Pancreas (tissue), 10 donors: Measurements from ENCODE around the gene TBC1D30. TPM values are rescaled to one million over a fixed set of nuclear protein-coding genes. Genes with fewer than 3 reads are reported as not detected.
"Not testable (repeated sequence)": the region's sequence is repeated elsewhere in the genome, so short reads cannot be mapped to it uniquely, and the experiment has no call there.

Experiments used
- ATAC-seq, 4 donors: fragments of 200-7000 bp; cut with Tn5 transposase; one replicate each; pipeline versions ENCODE4 v1.8.0 to v1.9.1; 2020; ENCODE audit warnings: mild to moderate bottlenecking in 4 of 4, moderate library complexity in 4 of 4
- DNase-seq, 6 donors: peaks; one replicate each; pipeline ENCODE4 v3.0.0-alpha.2; 2020
- FAIRE-seq: peaks from 2 replicates; lab custom pipeline; 2012; peaks lifted over from hg19 to GRCh38; lab: Jason Lieb, UNC
- H3K27ac ChIP-seq, 4 donors: fragments of 200-600 bp; sonication (generic); 1 replicate in 3 of 4; 2 replicates in 1 of 4; pipeline versions ENCODE4 v1.5.0 to v1.8.0; 2020
- H3K27me3 ChIP-seq, 4 donors: fragments of 200-600 bp; one replicate each; pipeline ENCODE4 v1.8.0; 2021
- H3K36me3 ChIP-seq, 3 donors: fragments of 200-600 bp; sonication (generic) in 1 of 3; one replicate each; pipeline versions ENCODE4 v1.5.0 to v1.8.0; 2020 to 2021
- H3K4me1 ChIP-seq, 3 donors: fragments of 200-600 bp; one replicate each; pipeline ENCODE4 v1.8.0; 2021
- H3K4me3 ChIP-seq, 4 donors: fragments of 200-600 bp; sonication (generic) in 2 of 4; one replicate each; pipeline versions ENCODE4 v1.5.0 to v1.8.0; 2020 to 2021
- H3K9me3 ChIP-seq, 4 donors: fragments of 200-600 bp; one replicate each; pipeline ENCODE4 v1.8.0; 2021
- WGBS, 2 donors: extraction: QIAGEN DNeasy Blood & Tissue Kit; methylation state at CpG; one replicate each; pipeline ENCODE4 v1.1.7; 2013; 5-methylcytosine and 5-hydroxymethylcytosine counted together
- intact Hi-C, 3 donors: fragments of 100-400 bp; cut with DNase I; formaldehyde crosslinking; loops; one replicate each; pipeline versions ENCODE4 v1.11.1 to v1.14.2; 2022
- polyA plus RNA-seq, 2 donors: library from polyadenylated mRNA; stranded (reverse); fragments of 200-250 nt; gene quantifications; one replicate each; pipeline ENCODE4 v1.2.3, GENCODE V29; 2013
- total RNA-seq, 6 donors: library from RNA; stranded (reverse); fragmentation: NEBNext Ultra II Directional in 4 of 6; extraction: Animal tissue kit (Norgen Biotek cat#: 25700) in 4 of 6; gene quantifications; one replicate each; pipeline versions ENCODE4 v1.2.1 to v1.2.4, GENCODE V29; 2021 to 2023
- TF ChIP-seq, protein P1 (sequence below), 4 donors: fragments of 200-600 bp; sonication (generic) in 3 of 4; IDR thresholded peaks; one replicate each; pipeline versions ENCODE4 v1.5.0 to v1.8.0; 2021; ENCODE audit warnings: antibody characterized with exemption in 4 of 4
- donor health status: healthy with polysubstance abuse.
- donor health status: DM: no; HTN: no; CAD: no; lungs with moderate emphysema.
- donor health status: DM: no; HTN: no; CAD: no.
- donor health status: control.
- donor health status: control.
- donor health status: Bipolar disorder and iron deficiency.
- donor health status: DM: yes; HTN: yes; CAD: no.
- donor health status: DM: no; HTN: no; CAD: no.
- donor health status: DM: no; HTN: no; CAD: no.
- donor health status: DM: yes; HTN: yes; CAD: no.

Gene TBC1D30
- total and polyA plus RNA-seq, 8 donors: 6.6 to 26.2 (median 18.4) TPM

DNA sequence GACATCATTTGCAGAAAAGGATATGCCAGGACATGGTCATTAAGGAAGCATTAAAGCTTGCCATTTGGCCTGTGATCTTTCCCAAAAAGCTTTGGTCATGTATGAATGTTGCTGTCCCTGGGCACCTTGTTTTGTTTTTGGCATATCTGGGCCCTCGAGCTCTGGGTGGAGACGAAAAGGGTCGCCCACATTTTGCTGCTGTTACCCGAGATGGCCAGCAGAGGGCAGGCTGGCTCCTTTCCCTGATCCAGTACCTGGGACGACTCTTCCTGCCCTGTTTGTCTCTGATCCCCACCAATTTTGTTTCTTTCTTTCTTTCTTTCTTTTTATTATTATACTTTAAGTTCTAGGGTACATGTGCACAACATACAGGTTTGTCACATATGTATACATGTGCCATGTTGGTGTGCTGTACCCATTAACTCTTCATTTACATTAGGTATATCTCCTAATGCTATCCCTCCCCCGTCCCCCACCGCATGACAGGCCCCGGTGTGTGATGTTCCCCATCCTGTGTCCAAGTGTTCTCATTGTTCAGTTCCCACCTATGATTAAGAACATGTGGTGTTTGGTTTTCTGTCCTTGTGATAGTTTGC lies 22.2 kb upstream of the TBC1D30 start:
- not testable (repeated sequence) for H3K36me3 ChIP-seq, H3K27me3 ChIP-seq, H3K9me3 ChIP-seq, H3K27ac ChIP-seq, H3K4me3 ChIP-seq, FAIRE-seq, H3K4me1 ChIP-seq
- intact Hi-C loops: loop anchor here in 1 of 3 donors (10.0 kb wide), 1 partner anchor 303 kb away; no protein-coding TSS in a partner anchor
- TF ChIP-seq, protein P1, sequence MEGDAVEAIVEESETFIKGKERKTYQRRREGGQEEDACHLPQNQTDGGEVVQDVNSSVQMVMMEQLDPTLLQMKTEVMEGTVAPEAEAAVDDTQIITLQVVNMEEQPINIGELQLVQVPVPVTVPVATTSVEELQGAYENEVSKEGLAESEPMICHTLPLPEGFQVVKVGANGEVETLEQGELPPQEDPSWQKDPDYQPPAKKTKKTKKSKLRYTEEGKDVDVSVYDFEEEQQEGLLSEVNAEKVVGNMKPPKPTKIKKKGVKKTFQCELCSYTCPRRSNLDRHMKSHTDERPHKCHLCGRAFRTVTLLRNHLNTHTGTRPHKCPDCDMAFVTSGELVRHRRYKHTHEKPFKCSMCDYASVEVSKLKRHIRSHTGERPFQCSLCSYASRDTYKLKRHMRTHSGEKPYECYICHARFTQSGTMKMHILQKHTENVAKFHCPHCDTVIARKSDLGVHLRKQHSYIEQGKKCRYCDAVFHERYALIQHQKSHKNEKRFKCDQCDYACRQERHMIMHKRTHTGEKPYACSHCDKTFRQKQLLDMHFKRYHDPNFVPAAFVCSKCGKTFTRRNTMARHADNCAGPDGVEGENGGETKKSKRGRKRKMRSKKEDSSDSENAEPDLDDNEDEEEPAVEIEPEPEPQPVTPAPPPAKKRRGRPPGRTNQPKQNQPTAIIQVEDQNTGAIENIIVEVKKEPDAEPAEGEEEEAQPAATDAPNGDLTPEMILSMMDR (IDR thresholded peaks at IDR 0.05): peak; percentile 67 to 89 (median 84)
- ATAC-seq (peak; percentile 65 to 96 (median 90)), DNase-seq (peak in 3 of 6 donors; percentile 44 to 77 (median 61))
- WGBS, 2 donors: 31 to 33% methylated on average over 8 of the region's 8 CpGs

DNA sequence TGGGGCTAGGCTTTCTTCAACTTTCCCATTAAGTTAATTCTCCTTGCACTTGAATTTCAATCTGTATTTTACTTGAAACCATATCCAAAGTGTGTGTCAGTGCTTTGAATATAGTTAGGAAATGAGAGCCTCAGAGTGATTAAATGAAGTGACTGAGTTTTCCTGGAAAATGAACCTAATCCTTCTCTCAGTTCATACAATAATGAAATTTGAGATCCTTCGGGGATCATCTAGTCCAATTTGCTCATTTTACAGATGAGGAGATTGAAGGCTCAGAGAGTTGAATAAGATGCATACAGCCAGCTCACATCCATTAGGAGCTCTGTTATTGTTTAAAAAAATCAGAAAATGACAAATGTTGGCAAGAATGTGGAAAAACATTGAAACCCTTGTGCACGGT lies 18.3 kb upstream of the TBC1D30 start:
- no peak overlapping the region for H3K27ac ChIP-seq
- intact Hi-C loops: loop anchor here in 1 of 3 donors (10.0 kb wide), 1 partner anchor 299 kb away; no protein-coding TSS in a partner anchor
- WGBS, 2 donors: 95 to 97% methylated on average over 2 of the region's 2 CpGs

DNA sequence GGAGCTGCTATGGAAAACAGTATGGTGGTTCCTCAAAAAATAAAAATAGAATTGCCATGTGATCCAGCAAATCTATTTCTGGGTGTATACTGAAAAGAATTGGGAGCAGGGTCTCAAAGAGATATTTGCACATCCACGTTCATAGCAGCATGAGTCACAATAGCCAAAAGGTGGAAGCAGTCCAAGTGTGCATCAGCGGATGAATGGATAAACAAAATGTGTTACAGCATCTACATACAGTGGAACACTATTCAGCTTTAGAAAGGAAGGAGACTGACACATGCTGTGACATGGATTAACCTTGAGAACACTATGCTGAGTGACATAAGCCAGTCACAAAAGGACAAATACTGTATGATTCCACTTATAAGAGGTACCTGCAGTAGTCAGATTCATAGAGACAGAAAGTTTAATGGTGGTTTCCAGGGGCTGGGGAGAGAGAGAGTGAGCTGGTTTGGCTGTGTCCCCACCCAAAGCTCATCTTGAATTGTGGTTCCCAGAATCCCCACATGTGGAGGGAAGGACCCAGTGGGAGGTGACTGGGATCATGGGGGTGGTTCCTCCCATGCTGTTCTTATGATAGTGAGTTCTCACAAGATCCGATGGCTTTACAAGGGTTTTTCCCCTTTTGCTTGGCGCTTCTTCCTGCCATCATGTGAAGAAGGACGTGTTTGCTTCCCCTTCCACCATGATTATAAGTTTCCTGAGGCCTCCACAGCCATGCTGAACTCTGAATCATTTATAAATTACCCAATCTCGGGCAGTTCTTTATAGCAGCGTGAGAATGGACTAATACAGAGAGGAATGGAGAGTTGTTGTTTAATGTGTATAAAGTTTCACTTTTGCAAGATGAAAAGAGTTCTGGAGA lies 17.6 kb upstream of the TBC1D30 start:
- no peaks in the 10 kb centered on the region for H3K36me3 ChIP-seq

More for the DNA sequence above, 18.3 kb upstream of the TBC1D30 start:
- H3K4me1 ChIP-seq: peaks cover 0 to 12% (median 6%) of the 10 kb centered on the region in 3 donors
- FAIRE-seq (no peak), DNase-seq (no peak), ATAC-seq (no peak)
- no peaks in the 10 kb centered on the region for H3K9me3 ChIP-seq
- TF ChIP-seq, protein P1 (IDR thresholded peaks at IDR 0.05): no peak
- no peaks in the 10 kb centered on the region for H3K36me3 ChIP-seq
- no peaks in the 10 kb centered on the region for H3K27me3 ChIP-seq
- H3K4me3 ChIP-seq: no peak overlapping the region

DNA sequence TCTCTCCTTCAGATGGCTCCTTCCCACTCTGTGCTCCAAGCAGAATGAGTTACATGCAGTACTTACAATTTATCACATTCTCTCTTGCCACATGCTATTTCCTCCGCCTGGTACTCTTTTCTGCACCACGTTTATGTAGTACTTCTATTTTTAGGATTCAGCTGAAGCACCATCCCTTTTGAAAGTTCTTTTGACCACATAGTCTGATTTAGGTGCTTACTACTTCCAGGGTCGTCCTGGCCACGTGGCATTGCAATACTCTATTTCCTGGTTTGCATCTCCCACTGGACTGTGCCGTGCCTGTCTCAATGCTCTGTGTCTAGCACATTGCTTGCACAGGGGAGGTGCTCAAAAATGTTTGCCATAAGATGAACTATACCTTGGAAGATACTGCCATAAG lies 16.3 kb upstream of the TBC1D30 start:
- H3K36me3 ChIP-seq: no peaks in the 10 kb centered on the region
- H3K27me3 ChIP-seq: no peaks in the 10 kb centered on the region
- no peak for DNase-seq
- H3K4me3 ChIP-seq: no peak overlapping the region
- FAIRE-seq: no peak
- ATAC-seq: no peak
- 59 to 61% methylated on average over 5 of the region's 5 CpGs for WGBS, 2 donors
- peaks cover 0 to 6% (median 4%) of the 10 kb centered on the region in 3 donors for H3K4me1 ChIP-seq
- no peaks in the 10 kb centered on the region for H3K9me3 ChIP-seq
- no peak overlapping the region for H3K27ac ChIP-seq
- intact Hi-C loops: loop anchor here in 1 of 3 donors (10.0 kb wide), 1 partner anchor 297 kb away; no protein-coding TSS in a partner anchor
- TF ChIP-seq, protein P1 (IDR thresholded peaks at IDR 0.05): no peak

More for the DNA sequence above, 17.6 kb upstream of the TBC1D30 start:
- intact Hi-C loops: loop anchor here in 1 of 3 donors (10.0 kb wide), 1 partner anchor 298 kb away; no protein-coding TSS in a partner anchor
- Histone ChIP-seq H3K27me3 (no peaks in the 10 kb centered on the region), H3K4me1 (peaks cover 0 to 8% (median 6%) of the 10 kb centered on the region in 3 donors), H3K27ac (no peak overlapping the region), H3K4me3 (no peak overlapping the region), H3K9me3 (no peaks in the 10 kb centered on the region)
- TF ChIP-seq, protein P1 (IDR thresholded peaks at IDR 0.05): no peak
- ATAC-seq (peak in 1 of 4 donors; percentile 12), FAIRE-seq (no peak), DNase-seq (no peak)
- 85 to 86% methylated on average over 7 of the region's 7 CpGs for WGBS, 2 donors
